IMR-90 (cell line): ENCODE results near the gene ZNF132. TPM values are rescaled to one million over a fixed set of nuclear protein-coding genes. Genes with fewer than 3 reads are reported as not detected.

ENCODE experiments used
- ATAC-seq: fragments of 200-7000 bp; cut with Tn5 transposase; 2 replicates; pipeline ENCODE4 v1.9.1; 2020; ENCODE audit warnings: low read depth, mild to moderate bottlenecking, moderate library complexity
- BruUV-seq: library from RNA; stranded (reverse); fragments of 400-500 nt; replicated peaks from 2 replicates; lab custom pipeline; 2021; lab: Mats Ljungman, UMichigan
- CTCF ChIA-PET: fragments of 300-600 bp; formaldehyde crosslinking; extraction: SDS; loops from one replicate; lab custom pipeline; 2021; ENCODE audit warnings: antibody characterized with exemption; lab: Yijun Ruan, JAX
- POLR2A ChIA-PET: fragments of 300-600 bp; sonication (Branson Sonifier 250); formaldehyde crosslinking; loops from one replicate; lab custom pipeline; 2022; ENCODE audit warnings: antibody characterized with exemption; ENCODE audit not compliant: unreplicated experiment; lab: Charles Lee
- DNase-seq: peaks from one replicate; pipeline ENCODE4 v3.0.0; 2013
- H2AFZ ChIP-seq: replicated peaks from 2 replicates; pipeline ENCODE3; 2013; ENCODE audit warnings: low read length, mild to moderate bottlenecking; ENCODE audit not compliant: poor library complexity
- H2AK5ac ChIP-seq: 2 replicates; pipeline ENCODE4 v1.6.1; 2013; ENCODE audit warnings: low read depth, low read length, inconsistent platforms
- H2AK9ac ChIP-seq: replicated peaks from 2 replicates; pipeline ENCODE3; 2013; ENCODE audit warnings: mild to moderate bottlenecking, low read depth, low read length, moderate library complexity; ENCODE audit not compliant: poor library complexity
- H2BK120ac ChIP-seq: 2 replicates; pipeline ENCODE4 v1.6.1; 2013; ENCODE audit warnings: low read depth, low read length, inconsistent platforms
- H2BK15ac ChIP-seq: 3 replicates; pipeline ENCODE4 v1.6.1; 2013; ENCODE audit warnings: low read depth, low read length, inconsistent platforms
- H2BK20ac ChIP-seq: 2 replicates; pipeline ENCODE4 v1.6.1; 2013; ENCODE audit warnings: low read depth, mild to moderate bottlenecking, inconsistent platforms, low read length, moderate library complexity
- H2BK5ac ChIP-seq: 2 replicates; pipeline ENCODE4 v1.6.1; 2013; ENCODE audit warnings: mild to moderate bottlenecking, low read depth, low read length, inconsistent platforms; ENCODE audit not compliant: poor library complexity, severe bottlenecking
- H3K14ac ChIP-seq: replicated peaks from 2 replicates; pipeline ENCODE4 v1.6.1; 2013; ENCODE audit warnings: low read depth, low read length, inconsistent platforms
- H3K18ac ChIP-seq: 2 replicates; pipeline ENCODE4 v1.6.1; 2013; ENCODE audit warnings: low read depth, low read length, control low read depth
- H3K23ac ChIP-seq: 2 replicates; pipeline ENCODE4 v1.6.1; 2013; ENCODE audit warnings: low read depth, low read length, inconsistent platforms
- H3K27ac ChIP-seq: 2 replicates; pipeline ENCODE4 v1.5.1; 2013; ENCODE audit warnings: mild to moderate bottlenecking, control low read depth, low read length; ENCODE audit not compliant: insufficient read depth
- H3K27me3 ChIP-seq: 2 replicates; pipeline ENCODE4 v1.6.1; 2013; ENCODE audit warnings: low read length; ENCODE audit not compliant: control insufficient read depth, insufficient read depth
- H3K36me3 ChIP-seq: 2 replicates; pipeline ENCODE4 v1.6.1; 2013; ENCODE audit warnings: low read length, mixed read lengths; ENCODE audit not compliant: control insufficient read depth, insufficient read depth
- H3K4ac ChIP-seq: 2 replicates; pipeline ENCODE4 v1.6.1; 2013; ENCODE audit warnings: low read depth, low read length, inconsistent platforms
- H3K4me1 ChIP-seq: 2 replicates; pipeline ENCODE4 v1.6.1; 2013; ENCODE audit warnings: low read length, mixed read lengths; ENCODE audit not compliant: control insufficient read depth, insufficient read depth
- H3K4me2 ChIP-seq: 2 replicates; pipeline ENCODE4 v1.6.1; 2013; ENCODE audit warnings: low read depth, mild to moderate bottlenecking, control low read depth, low read length, moderate library complexity
- H3K4me3 ChIP-seq: 2 replicates; pipeline ENCODE4 v1.5.1; 2013; ENCODE audit warnings: low read depth, mild to moderate bottlenecking, control low read depth, low read length, moderate library complexity; ENCODE audit not compliant: insufficient read depth
- H3K56ac ChIP-seq: 2 replicates; pipeline ENCODE4 v1.6.1; 2013; ENCODE audit warnings: low read length, inconsistent platforms; ENCODE audit not compliant: insufficient read depth; ENCODE audit errors: extremely low read depth
- H3K79me1 ChIP-seq, 2 experiments: 2 replicates each; pipeline ENCODE4 v1.6.1; 2013; ENCODE audit warnings: low read length in 2 of 2, inconsistent platforms in 1 of 2, low read depth in 1 of 2
- H3K9ac ChIP-seq: 2 replicates; pipeline ENCODE4 v1.6.1; 2013; ENCODE audit warnings: low read depth, low read length, control low read depth
- H3K9me1 ChIP-seq: 2 replicates; pipeline ENCODE4 v1.6.1; 2013; ENCODE audit warnings: low read length, inconsistent platforms; ENCODE audit not compliant: insufficient read depth
- H3K9me3 ChIP-seq: 2 replicates; pipeline ENCODE4 v1.6.1; 2013; ENCODE audit warnings: low read length; ENCODE audit not compliant: control insufficient read depth, insufficient read depth
- H4K20me1 ChIP-seq: 2 replicates; pipeline ENCODE4 v1.6.1; 2013; ENCODE audit warnings: low read length, inconsistent platforms; ENCODE audit not compliant: insufficient read depth
- H4K5ac ChIP-seq: 2 replicates; pipeline ENCODE4 v1.6.1; 2013; ENCODE audit warnings: mild to moderate bottlenecking, low read depth, low read length, control low read depth
- H4K8ac ChIP-seq, 2 experiments: 2 replicates each; pipeline ENCODE4 v1.6.1; 2013; ENCODE audit warnings: low read depth in 2 of 2, low read length in 2 of 2, control low read depth in 1 of 2, inconsistent platforms in 1 of 2
- H4K91ac ChIP-seq: 2 replicates; pipeline ENCODE4 v1.6.1; 2013; ENCODE audit warnings: low read depth, low read length, inconsistent platforms; ENCODE audit not compliant: insufficient read depth
- BHLHE40 ChIP-seq: fragments of 150-350 bp; IDR thresholded peaks from 2 replicates; pipeline ENCODE4 v1.6.1; 2016; ENCODE audit warnings: mild to moderate bottlenecking, low read depth, low read length
- CEBPB ChIP-seq: IDR thresholded peaks from 2 replicates; pipeline ENCODE4 v1.6.1; 2012; ENCODE audit warnings: low read depth, low read length, improper control_type of control experiment
- CHD1 ChIP-seq: IDR thresholded peaks from 2 replicates; pipeline ENCODE4 v1.6.1; 2012; ENCODE audit warnings: low read depth, low read length, improper control_type of control experiment
- FOS ChIP-seq: fragments of 150-350 bp; IDR thresholded peaks from 2 replicates; pipeline ENCODE4 v1.6.1; 2016; ENCODE audit warnings: low read depth, low read length
- MAZ ChIP-seq: IDR thresholded peaks from 2 replicates; pipeline ENCODE4 v1.6.1; 2012; ENCODE audit warnings: low read depth, mild to moderate bottlenecking, low read length, improper control_type of control experiment, moderate library complexity, borderline replicate concordance
- MXI1 ChIP-seq: IDR thresholded peaks from 2 replicates; pipeline ENCODE4 v1.6.1; 2012; ENCODE audit warnings: low read depth, mild to moderate bottlenecking, low read length, moderate library complexity, borderline replicate concordance
- NFE2L2 ChIP-seq: fragments of 150-350 bp; IDR thresholded peaks from 2 replicates; pipeline ENCODE4 v1.6.1; 2016; ENCODE audit warnings: low read depth, mild to moderate bottlenecking, low read length
- RAD21 ChIP-seq: IDR thresholded peaks from 2 replicates; pipeline ENCODE4 v1.6.1; 2012; ENCODE audit warnings: low read length, improper control_type of control experiment
- SMC3 ChIP-seq: fragments of 150-350 bp; IDR thresholded peaks from 2 replicates; pipeline ENCODE4 v1.6.1; 2016; ENCODE audit warnings: low read depth, mild to moderate bottlenecking, antibody characterized with exemption, low read length, moderate library complexity
- WGBS, 2 experiments: methylation state at CpG; one replicate each; pipeline versions ENCODE4 v1.1.5 to v1.1.7; 2013; ENCODE audit warnings: missing lambda C conversion rate in 2 of 2; ENCODE audit not compliant: insufficient read length in 1 of 2; ENCODE audit errors: extremely low coverage in 2 of 2; 5-methylcytosine and 5-hydroxymethylcytosine counted together
- dilution Hi-C: fragments of 300-500 bp; cut with HindIII; formaldehyde crosslinking; loops from one replicate; pipeline ENCODE4 v1.14.3; 2018; ENCODE audit warnings: low sequenced_read_pairs; ENCODE audit not compliant: unreplicated experiment
- in situ Hi-C: fragments of 300-500 bp; cut with MboI; formaldehyde crosslinking; loops from 3 replicates; pipeline ENCODE4 v1.14.3; 2019; ENCODE audit warnings: low sequenced_read_pairs, inconsistent platforms, mixed read lengths
- intact Hi-C: fragments of 100-400 bp; cut with micrococcal nuclease; formaldehyde crosslinking; loops from 2 replicates; pipeline ENCODE4 v1.10.0; 2022
- polyA plus RNA-seq, 3 experiments: library from polyadenylated mRNA; depleted of rRNA; stranded (reverse); fragments of >200 nt; gene quantifications; 2 replicates each; pipeline ENCODE4 v1.2.3, GENCODE V29; 2012; ENCODE audit warnings: low replicate concordance in 1 of 3
- total RNA-seq: library from RNA; depleted of rRNA; stranded (reverse); fragments of >200 nt; gene quantifications from 2 replicates; pipeline ENCODE4 v1.2.3, GENCODE V29; 2012

Gene ZNF132
- total and polyA plus RNA-seq, 2 of the 4 experiments (the other 2 are of a cell fraction), result 2.4 to 13.6 TPM

GRCh38 chr19:58385313-58385890, 54.6 kb downstream of the ZNF132 start:
- BruUV-seq, result no TSS peak
- WGBS, 2 experiments, result 90% methylated on average over 2 of the region's 9 CpGs; no CpG with 5 or more reads in 1 of the 2 experiments
- Histone ChIP-seq H3K23ac (0 out of 2 replicates have a peak overlapping the region, but pooled peaks have one; percentile 97), H2BK15ac (no peak overlapping the region), H3K9ac (peak overlapping the region; percentile 87; the same call in 1 of the 2 replicates), H3K18ac (no peak overlapping the region), H3K4me1 (peaks cover 12% of the 10 kb centered on the region), H3K27ac (peak overlapping the region; percentile 86), H3K9me1 (peaks cover 21% of the 10 kb centered on the region), H3K4ac (peak overlapping the region; percentile 90), H3K14ac (peak overlapping the region; percentile 92; the same call in 1 of the 2 replicates), H3K56ac (no peak overlapping the region), H4K91ac (no peak overlapping the region), H2AK9ac (peak overlapping the region; percentile 100), H3K9me3 (no peaks in the 10 kb centered on the region), H4K5ac (peak overlapping the region; percentile 70), H2AFZ (peak overlapping the region; percentile 96), H3K4me3 (no peak overlapping the region), H3K27me3 (no peaks in the 10 kb centered on the region), H2BK5ac (no peak overlapping the region), H4K8ac (peak overlapping the region; percentile 93 to 96), H4K20me1 (peaks cover 24% of the 10 kb centered on the region), H3K79me1 (peaks cover 17 to 48% of the 10 kb centered on the region in 2 experiments; a peak in 3 of 4 replicates), H2AK5ac (peak overlapping the region; percentile 93), H3K4me2 (peak overlapping the region; percentile 73), H3K36me3 (peaks cover 5% of the 10 kb centered on the region), H2BK120ac (peak overlapping the region; percentile 52; the same call in 1 of the 2 replicates), H2BK20ac (no peak overlapping the region)
- TF ChIP-seq MXI1 (no peak), NFE2L2 (no peak), MAZ (no peak), CHD1 (no peak), FOS (no peak), SMC3 (no peak), RAD21 (no peak), BHLHE40 (no peak), CEBPB (no peak)
- no peak for DNase-seq
- CTCF ChIA-PET, result no interaction called here
- no peak for ATAC-seq
- POLR2A ChIA-PET, result no interaction called here
- intact Hi-C loops, result no loop called here
- in situ Hi-C loops, result no loop called here
- dilution Hi-C loops, result no loop called here
